ENCODE results near the gene TMEFF2. TPM values are rescaled to one million over a fixed set of nuclear protein-coding genes. Genes with fewer than 3 reads are reported as not detected.
"Not testable (repeated sequence)": the region's sequence is repeated elsewhere in the genome, so short reads cannot be mapped to it uniquely, and the experiment has no call there.

The TMEFF2 gene
- total and polyA plus RNA-seq, 10 of the 15 experiments (the other 5 are each of a cell fraction or from before 2014, with no cell fraction given) = not detected

GRCh38 chr2:192122141-192122540 lies 72.6 kb downstream of the TMEFF2 start (continued):
- TF ChIP-seq USF1 (IDR thresholded peaks at IDR 0.05; ENCODE audit: borderline replicate concordance, extremely low read length, insufficient read depth, low read depth, low read length) = no peak

GRCh38 chr2:192119536-192119935 lies 75.2 kb downstream of the TMEFF2 start:
- no peaks in the 10 kb centered on the region for H3K79me2 ChIP-seq (ENCODE audit: control insufficient read depth, insufficient read depth, low read length)
- H3K9ac ChIP-seq (ENCODE audit: control insufficient read depth, insufficient read depth, low read length) = no peak overlapping the region
- ChIA-PET SMC1A (ENCODE audit: uncharacterized antibody, unreplicated experiment) (interaction anchor here (1.1 to 1.8 kb wide), 3 partner anchors 9 to 249 kb away, joined by 3 to 7 read pairs (median 3); no protein-coding TSS in a partner anchor), POLR2A (no interaction called here), RAD21 (ENCODE audit: unreplicated experiment) (no interaction called here), CTCF (interaction anchor here (1.0 to 1.3 kb wide), 2 partner anchors 38 to 43 kb away, joined by 3 to 4 read pairs; no protein-coding TSS in a partner anchor)
- no peak overlapping the region for H2AFZ ChIP-seq (ENCODE audit: control insufficient read depth, low read depth, low read length)
- DNase-seq (ENCODE audit: low read depth, low spot score) = no peak
- no peaks in the 10 kb centered on the region for H4K20me1 ChIP-seq (ENCODE audit: control insufficient read depth, insufficient read depth)
- no peak for FAIRE-seq
- no peak for TF ChIP-seq ZNF217 (IDR thresholded peaks at IDR 0.05)
- peak; percentile 28; the same call in 1 of the 2 replicates for TF ChIP-seq SPI1 (IDR thresholded peaks at IDR 0.05; ENCODE audit: borderline replicate concordance, insufficient read depth, low read depth, low read length)
- intact Hi-C loops (cut with micrococcal nuclease; ENCODE audit: unreplicated experiment) = no loop called here
- H3K4me3 ChIP-seq = no peak overlapping the region
- H3K4me2 ChIP-seq (ENCODE audit: control insufficient read depth, insufficient read depth) = no peak overlapping the region
- H3K27ac ChIP-seq (ENCODE audit: control insufficient read depth, insufficient read depth) = no peak overlapping the region
- no TSS peak for BruUV-seq (replicated peaks)
- in situ Hi-C loops (cut with MboI) = no loop called here
- H3K4me1 ChIP-seq (ENCODE audit: control insufficient read depth, insufficient read depth, low read length) = no peaks in the 10 kb centered on the region
- no peaks in the 10 kb centered on the region for H3K27me3 ChIP-seq (replicated peaks in 1 of 2; ENCODE audit: control insufficient read depth in 2 of 2, insufficient read depth in 2 of 2, low read length in 1 of 2)
- H3K36me3 ChIP-seq (ENCODE audit: control insufficient read depth in 2 of 2, insufficient read depth in 2 of 2, low read length in 1 of 2) = no peaks in the 10 kb centered on the region
- no peaks in the 10 kb centered on the region for H3K9me3 ChIP-seq (replicated peaks; ENCODE audit: control insufficient read depth, insufficient read depth, low read length)
- peak; percentile 78 for ATAC-seq
- WGBS (ENCODE audit: insufficient coverage, insufficient replicate concordance, low lambda C conversion rate, missing lambda C conversion rate) = 0% methylated on average over 1 of the region's 1 CpG

- RAD21 ChIA-PET (ENCODE audit: unreplicated experiment) = no interaction called here
These were observed 77.0 kb downstream of the TMEFF2 start for GRCh38 chr2:192117705-192118104.

GRCh38 chr2:192111536-192111935 lies 83.2 kb downstream of the TMEFF2 start:
- ATAC-seq; POLR2A ChIA-PET; BruUV-seq (replicated peaks): not testable (repeated sequence)

More at GRCh38 chr2:192117705-192118104, 77.0 kb downstream of the TMEFF2 start:
- BruUV-seq (replicated peaks) = no TSS peak
- Histone ChIP-seq H3K27me3 (replicated peaks in 1 of 2; ENCODE audit: control insufficient read depth in 2 of 2, insufficient read depth in 2 of 2, low read length in 1 of 2) (no peaks in the 10 kb centered on the region), H4K20me1 (ENCODE audit: control insufficient read depth, insufficient read depth) (no peaks in the 10 kb centered on the region), H3K9me3 (replicated peaks; ENCODE audit: control insufficient read depth, insufficient read depth, low read length) (no peaks in the 10 kb centered on the region), H3K36me3 (ENCODE audit: control insufficient read depth in 2 of 2, insufficient read depth in 2 of 2, low read length in 1 of 2) (no peaks in the 10 kb centered on the region), H2AFZ (ENCODE audit: control insufficient read depth, low read depth, low read length) (no peak overlapping the region), H3K79me2 (ENCODE audit: control insufficient read depth, insufficient read depth, low read length) (no peaks in the 10 kb centered on the region), H3K4me1 (ENCODE audit: control insufficient read depth, insufficient read depth, low read length) (no peaks in the 10 kb centered on the region), H3K4me2 (ENCODE audit: control insufficient read depth, insufficient read depth) (no peak overlapping the region), H3K9ac (ENCODE audit: control insufficient read depth, insufficient read depth, low read length) (no peak overlapping the region), H3K4me3 (no peak overlapping the region), H3K27ac (ENCODE audit: control insufficient read depth, insufficient read depth) (no peak overlapping the region)
- DNase-seq (ENCODE audit: low read depth, low spot score) (no peak), ATAC-seq (no peak), FAIRE-seq (no peak)
- ChIA-PET POLR2A (no interaction called here), CTCF (interaction anchor here (1.1 to 1.5 kb wide), 2 partner anchors 248 to 305 kb away, joined by 3 read pairs; no protein-coding TSS in a partner anchor), SMC1A (ENCODE audit: uncharacterized antibody, unreplicated experiment) (interaction anchor here (0.6 to 0.7 kb wide), 2 partner anchors 38 to 86 kb away, joined by 3 read pairs; no protein-coding TSS in a partner anchor)
- no peak for TF ChIP-seq NFYA (IDR thresholded peaks at IDR 0.05; ENCODE audit: borderline replicate concordance, low read depth, low read length)
- TF ChIP-seq BMI1 (IDR thresholded peaks at IDR 0.05; ENCODE audit: borderline replicate concordance) = no peak
- no peak for TF ChIP-seq MEF2A (IDR thresholded peaks at IDR 0.05; ENCODE audit: insufficient read depth, low read depth, low read length)
- no peak for TF ChIP-seq EED (IDR thresholded peaks at IDR 0.05; ENCODE audit: low read depth)
- no peak for TF ChIP-seq FOS (IDR thresholded peaks at IDR 0.05; ENCODE audit: borderline replicate concordance, extremely low read depth, insufficient read length)
- intact Hi-C loops (cut with micrococcal nuclease; ENCODE audit: unreplicated experiment) = no loop called here
- 3% methylated on average over 2 of the region's 2 CpGs for WGBS (ENCODE audit: insufficient coverage, insufficient replicate concordance, low lambda C conversion rate, missing lambda C conversion rate)
- in situ Hi-C loops (cut with MboI) = no loop called here

More at GRCh38 chr2:192111536-192111935, 83.2 kb downstream of the TMEFF2 start:
- H3K9ac ChIP-seq (ENCODE audit: control insufficient read depth, insufficient read depth, low read length); H3K36me3 ChIP-seq (ENCODE audit: control insufficient read depth in 2 of 2, insufficient read depth in 2 of 2, low read length in 1 of 2); H4K20me1 ChIP-seq (ENCODE audit: control insufficient read depth, insufficient read depth); RAD21 ChIA-PET (ENCODE audit: unreplicated experiment); H3K27me3 ChIP-seq (replicated peaks in 1 of 2; ENCODE audit: control insufficient read depth in 2 of 2, insufficient read depth in 2 of 2, low read length in 1 of 2); H3K4me2 ChIP-seq (ENCODE audit: control insufficient read depth, insufficient read depth); H2AFZ ChIP-seq (ENCODE audit: control insufficient read depth, low read depth, low read length); H3K27ac ChIP-seq (ENCODE audit: control insufficient read depth, insufficient read depth); H3K79me2 ChIP-seq (ENCODE audit: control insufficient read depth, insufficient read depth, low read length); intact Hi-C loops (cut with micrococcal nuclease; ENCODE audit: unreplicated experiment); DNase-seq (ENCODE audit: low read depth, low spot score); CTCF ChIA-PET; H3K9me3 ChIP-seq (replicated peaks; ENCODE audit: control insufficient read depth, insufficient read depth, low read length); in situ Hi-C loops (cut with MboI); H3K4me1 ChIP-seq (ENCODE audit: control insufficient read depth, insufficient read depth, low read length); H3K4me3 ChIP-seq; FAIRE-seq: not testable (repeated sequence)
- 0% methylated on average over 2 of the region's 2 CpGs for WGBS (ENCODE audit: insufficient coverage, insufficient replicate concordance, low lambda C conversion rate, missing lambda C conversion rate)
- SMC1A ChIA-PET (ENCODE audit: uncharacterized antibody, unreplicated experiment) = interaction anchor here (1.3 kb wide), 1 partner anchor 250 kb away, joined by 3 read pairs; no protein-coding TSS in a partner anchor
